Heart left ventricle (tissue), 16 donors: ENCODE data around the gene NFE2L1. TPM values are rescaled to one million over a fixed set of nuclear protein-coding genes. Genes with fewer than 3 reads are reported as not detected.

Experiments used
- ATAC-seq, 4 donors: fragments of 200-7000 bp; cut with Tn5 transposase; one replicate each; pipeline ENCODE4 v1.9.1; 2020 to 2022; ENCODE audit warnings: moderate library complexity in 4 of 4, mild to moderate bottlenecking in 3 of 4, moderate number of reproducible peaks in 1 of 4
- DNase-seq, 5 donors: peaks; one replicate each; pipeline ENCODE4 v3.0.0-alpha.2; 2020
- H3K27ac ChIP-seq, 12 donors: fragments of 200-600 bp; sonication (generic) in 4 of 12; one replicate each; pipeline versions ENCODE4 v1.5.0 to v1.8.0; 2016 to 2022; ENCODE audit warnings: mild to moderate bottlenecking in 2 of 12
- H3K27me3 ChIP-seq, 9 donors: fragments of 200-600 bp; sonication (generic) in 2 of 9; one replicate each; pipeline versions ENCODE4 v1.5.1 to v1.8.0; 2016 to 2022; ENCODE audit warnings: mild to moderate bottlenecking in 3 of 9
- H3K36me3 ChIP-seq, 9 donors: fragments of 200-600 bp; sonication (generic) in 2 of 9; one replicate each; pipeline versions ENCODE4 v1.5.0 to v1.8.0; 2018 to 2022; ENCODE audit warnings: mild to moderate bottlenecking in 2 of 9
- H3K4me1 ChIP-seq, 12 donors: fragments of 200-600 bp; sonication (generic) in 4 of 12; one replicate each; pipeline versions ENCODE4 v1.5.0 to v1.8.0; 2016 to 2022; ENCODE audit warnings: mild to moderate bottlenecking in 3 of 12
- H3K4me3 ChIP-seq, 12 donors: fragments of 200-600 bp; sonication (generic) in 4 of 12; one replicate each; pipeline versions ENCODE4 v1.5.0 to v1.8.0; 2017 to 2022; ENCODE audit warnings: mild to moderate bottlenecking in 9 of 12, moderate library complexity in 4 of 12
- H3K9me3 ChIP-seq, 12 donors: fragments of 200-600 bp; sonication (generic) in 4 of 12; one replicate each; pipeline versions ENCODE4 v1.5.0 to v1.8.0; 2016 to 2022; ENCODE audit warnings: mild to moderate bottlenecking in 1 of 12
- CTCF ChIP-seq, 12 donors: fragments of 200-600 bp; sonication (generic) in 4 of 12; IDR thresholded peaks; one replicate each; pipeline versions ENCODE4 v1.5.0 to v1.8.0; 2018 to 2022; ENCODE audit warnings: antibody characterized with exemption in 12 of 12, mild to moderate bottlenecking in 5 of 12
- POLR2A ChIP-seq, 2 donors: fragments of 450-650 bp; IDR thresholded peaks; one replicate each; pipeline ENCODE4 v1.6.1; 2017; ENCODE audit warnings: antibody characterized with exemption in 2 of 2, mild to moderate bottlenecking in 2 of 2, moderate library complexity in 2 of 2
- WGBS, 4 donors: extraction: QIAGEN DNeasy Blood & Tissue Kit in 2 of 4; methylation state at CpG; one replicate each; pipeline versions ENCODE4 v1.1.5 to v1.1.7; 2013 to 2018; 5-methylcytosine and 5-hydroxymethylcytosine counted together
- intact Hi-C, 10 donors: fragments of 100-400 bp; cut with DNase I; formaldehyde crosslinking; loops; one replicate each; pipeline versions ENCODE4 v1.11.1 to v1.14.2; 2022
- polyA plus RNA-seq, 2 donors: library from polyadenylated mRNA; stranded (reverse); fragments of 200-250 nt; gene quantifications; one replicate each; pipeline ENCODE4 v1.2.3, GENCODE V29; 2013
- total RNA-seq, 9 donors: library from RNA; depleted of rRNA in 2 of 9; stranded (reverse); fragments of >200 nt in 2 of 9; fragmentation: NEBNext Ultra II Directional in 3 of 9; extraction: Animal tissue kit (Norgen Biotek cat#: 25700) in 3 of 9; gene quantifications; one replicate each; pipeline versions ENCODE4 v1.1.0 to v1.2.4, GENCODE V29; 2016 to 2023
- donor health status: ischemic (EF 13 %, LVEDD 7.1; RV severe dilation, severe dysfunction).
- donor health status: healthy with polysubstance abuse.
- donor health status: DM: no; HTN: yes; CAD: no.
- donor health status: DM: no; HTN: no; CAD: no.
- donor health status: ischemic (EF 25% LVEDD 6.9; RV normal size, moderate dysfunction).
- donor health status: ischemic (EF 25% LVEDD 5.7; RV mildly dilated, moderate dysfunction).
- donor health status: healthy.
- donor health status: DM: yes; HTN: yes; CAD: no.
- donor health status: ischemic (EF 35%, LVEDD 5.7; RV mildly dilated, moderate dysfunction).
- donor health status: nonischemic (EF 11% LVEDD 7.7; RV severe dilation, severe dysfunction).
- donor health status: DM: yes; HTN: yes; CAD: no.
- donor health status: PGD.
- donor health status: ischemic (EF 29% LVEDD 5.4; RV normal size, mild dysfunction).
- donor health status: nonischemic (EF 23%, LVEDD 6.1; RV moderate dilation, normal function).

Gene NFE2L1
- total and polyA plus RNA-seq, 11 donors = 254 to 1,055 (median 553) TPM

DNA sequence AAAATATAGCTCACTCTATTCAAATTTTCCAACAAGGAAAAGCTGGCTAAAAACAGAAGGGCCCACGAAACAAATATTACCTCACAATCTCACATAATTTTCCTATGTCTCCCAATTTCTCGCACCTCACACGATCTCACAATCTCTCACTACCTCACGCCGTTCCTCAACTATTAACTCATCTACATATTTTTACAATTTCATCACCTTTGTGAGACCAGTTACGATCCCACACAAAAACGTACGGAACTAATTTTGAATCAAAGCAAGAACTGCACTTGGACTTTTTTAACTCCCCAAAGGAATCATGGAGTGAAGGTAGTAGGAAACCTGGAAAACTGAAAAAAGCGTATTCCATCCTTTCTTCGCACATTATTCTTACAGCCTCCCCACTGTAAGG is 52.0 kb downstream of the NFE2L1 start:
- intact Hi-C loops = loop anchor here in 2 of 10 donors (2.0 kb wide), 2 partner anchors 73 to 75 kb away; no protein-coding TSS in a partner anchor
- DNase-seq = no peak
- H3K36me3 ChIP-seq = peaks cover 0 to 7% (median 0%) of the 10 kb centered on the region in 9 donors
- peak overlapping the region; percentile 76 to 98 (median 90) for H3K4me3 ChIP-seq
- 29 to 35% (median 33%) methylated on average over 10 of the region's 10 CpGs for WGBS, 4 donors
- H3K4me1 ChIP-seq = peaks cover 0 to 23% (median 10%) of the 10 kb centered on the region in 12 donors
- H3K9me3 ChIP-seq = peaks cover 0 to 5% (median 0%) of the 10 kb centered on the region in 12 donors
- H3K27ac ChIP-seq = peak overlapping the region in 9 of 12 donors; percentile 84 to 94 (median 92)
- no peak for ATAC-seq
- no peak for TF ChIP-seq POLR2A (IDR thresholded peaks at IDR 0.05)
- no peak for TF ChIP-seq CTCF (IDR thresholded peaks at IDR 0.05)
- no peaks in the 10 kb centered on the region for H3K27me3 ChIP-seq

GRCh38 chr17:48100591-48101011 is 52.4 kb downstream of the NFE2L1 start:
- Histone ChIP-seq H3K4me3 (peak overlapping the region; percentile 76 to 98 (median 90)), H3K27me3 (no peaks in the 10 kb centered on the region), H3K9me3 (peaks cover 0 to 5% (median 0%) of the 10 kb centered on the region in 12 donors), H3K4me1 (peaks cover 0 to 23% (median 10%) of the 10 kb centered on the region in 12 donors), H3K36me3 (peaks cover 0 to 4% (median 0%) of the 10 kb centered on the region in 9 donors), H3K27ac (peak overlapping the region; percentile 26 to 94 (median 90))
- ATAC-seq (peak in 3 of 4 donors; percentile 4 to 46 (median 25)), DNase-seq (peak in 4 of 5 donors; percentile 29 to 58 (median 50))
- WGBS, 4 donors = 1% methylated on average over 22 to 23 of the region's 23 CpGs
- TF ChIP-seq CTCF (IDR thresholded peaks at IDR 0.05) (no peak), POLR2A (IDR thresholded peaks at IDR 0.05) (no peak)
- intact Hi-C loops = loop anchor here in 2 of 10 donors (1.0 to 2.0 kb wide), 3 partner anchors 47 to 76 kb away; no protein-coding TSS in a partner anchor

DNA sequence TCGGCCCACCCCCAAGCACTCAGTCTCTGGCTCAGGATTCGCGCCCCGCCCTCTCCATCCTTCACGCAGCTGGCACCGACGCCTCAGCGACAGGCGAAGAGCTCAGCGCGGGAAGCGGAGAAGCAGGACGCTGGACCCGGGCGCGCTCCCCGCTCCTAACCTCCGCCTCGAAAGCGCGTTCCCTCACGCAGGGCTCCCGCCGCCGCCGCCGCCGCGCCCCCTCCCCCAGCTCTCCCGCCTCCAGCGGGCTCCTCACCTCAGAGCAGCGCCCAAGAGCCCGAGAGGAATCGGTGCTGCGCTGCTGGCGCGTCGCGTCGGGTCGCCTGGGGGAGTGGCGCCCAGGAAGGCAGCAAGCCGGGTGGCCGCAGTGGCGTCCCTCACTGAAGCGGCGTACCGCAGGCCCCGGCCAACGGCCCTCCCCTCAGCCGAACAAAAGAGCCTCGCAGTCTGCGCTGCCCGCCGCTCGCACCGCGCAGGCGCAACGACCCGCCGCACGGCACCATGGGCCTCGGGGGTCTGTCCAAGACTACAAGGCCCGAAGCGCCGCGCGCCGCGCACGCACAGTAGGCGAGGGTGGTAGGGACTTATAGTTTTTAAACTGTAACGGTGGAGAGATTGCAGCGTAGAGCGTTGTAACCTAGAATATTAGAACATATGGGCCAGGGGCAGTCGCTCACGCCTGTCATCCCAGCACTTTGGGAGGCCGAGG is 53.0 kb downstream of the NFE2L1 start, which contains the start of gene CBX1:
TSS of gene CBX1 (minus strand) at position 467 of the 709 bp plus-strand sequence. CDS start 24,474 bp downstream, outside the sequence.
- Histone ChIP-seq H3K27ac (peak within 1 kb of the TSS; percentile 26 to 94 (median 90)), H3K9me3 (peaks cover 0 to 5% (median 0%) of the 10 kb centered on the region in 12 donors), H3K27me3 (no peaks in the 10 kb centered on the region), H3K4me3 (peak within 1 kb of the TSS; percentile 76 to 98 (median 90)), H3K36me3 (no peaks in the 10 kb centered on the region), H3K4me1 (peaks cover 0 to 26% (median 10%) of the 10 kb centered on the region in 12 donors)
- WGBS, 4 donors = 0 to 1% (median 0%) methylated on average over 73 to 79 of the region's 79 CpGs
- ATAC-seq (peak; percentile 97 to 99 (median 99)), DNase-seq (peak; percentile 94 to 98 (median 96))
- intact Hi-C loops = loop anchor here in 2 of 10 donors (1.0 to 2.0 kb wide), 3 partner anchors 48 to 76 kb away; no protein-coding TSS in a partner anchor
- TF ChIP-seq POLR2A (IDR thresholded peaks at IDR 0.05) = peak in 1 of 2 donors; percentile 72
- TF ChIP-seq CTCF (IDR thresholded peaks at IDR 0.05) = no peak
